ENCODE results near the gene ST3GAL3. TPM values are rescaled to one million over a fixed set of nuclear protein-coding genes. Genes with fewer than 3 reads are reported as not detected.

ST3GAL3 gene
- total and polyA plus RNA-seq, 2 of the 13 experiments (the other 11 are each of a cell fraction or from before 2014, with no cell fraction given) = 5.1 to 8.1 TPM

DNA sequence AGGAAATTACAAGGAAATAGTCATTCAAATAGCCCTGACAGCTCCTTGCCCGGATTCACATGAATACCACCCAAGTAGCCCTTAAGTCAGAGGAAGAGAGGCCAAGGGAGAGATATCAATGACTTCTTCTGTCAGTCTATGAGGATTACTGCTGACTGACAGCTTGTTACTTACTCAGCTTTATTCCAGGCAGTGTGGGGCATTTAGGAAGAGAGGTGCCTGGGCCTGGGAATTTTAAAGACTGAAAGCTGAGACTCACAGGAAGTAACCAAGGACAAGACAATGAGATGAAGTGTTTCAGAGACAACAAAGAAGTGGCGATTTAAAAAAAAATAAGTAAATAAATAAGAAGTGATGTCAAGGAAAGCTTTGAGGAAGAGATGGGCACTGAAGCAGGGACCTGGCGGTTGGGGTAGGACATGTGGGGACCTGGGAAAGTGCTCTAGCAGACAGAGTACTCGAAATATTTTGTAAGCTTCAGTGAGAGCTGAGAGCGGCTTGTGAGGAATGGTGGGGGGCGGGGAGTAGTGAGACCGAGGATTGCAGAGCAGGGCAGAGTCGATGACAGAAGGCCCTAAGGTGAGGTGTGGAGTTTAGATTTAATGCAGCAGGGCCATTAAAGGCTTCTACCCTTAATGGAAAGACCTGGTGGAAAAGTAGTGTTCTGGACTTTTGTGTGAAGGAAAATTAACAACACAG lies 58.9 kb downstream of the ST3GAL3 start:
- WGBS (ENCODE audit: low lambda C conversion rate) = 88% methylated on average over 8 of the region's 8 CpGs
- no peaks in the 10 kb centered on the region for H3K36me3 ChIP-seq (replicated peaks in 1 of 2; ENCODE audit: control insufficient read depth in 1 of 2, insufficient read depth in 2 of 2, low read length in 2 of 2)
- H3K4me2 ChIP-seq (ENCODE audit: low read depth, low read length) = no peak overlapping the region
- no peaks in the 10 kb centered on the region for H3K79me2 ChIP-seq (ENCODE audit: insufficient read depth, low read length)
- H2AFZ ChIP-seq (ENCODE audit: low read length) = no peak overlapping the region
- ChIA-PET CTCF (ENCODE audit: low intra/inter-chr PET ratio, low total read pairs) (interaction anchor here (5.0 kb wide), 1 partner anchor 169 kb away, joined by 44 read pairs; the partner anchor contains the start of gene ARTN), POLR2A (no interaction called here)
- H3K9ac ChIP-seq (ENCODE audit: insufficient read depth, low read depth, low read length) = no peak overlapping the region
- intact Hi-C loops (cut with micrococcal nuclease; ENCODE audit: unreplicated experiment) = no loop called here
- DNase-seq (ENCODE audit: low spot score) = no peak
- no TSS peak for BruUV-seq (replicated peaks)
- H3K4me3 ChIP-seq (replicated peaks in 1 of 3; ENCODE audit: insufficient read depth in 1 of 3, low read depth in 2 of 3, low read length in 3 of 3) = no peak overlapping the region
- in situ Hi-C loops (cut with HindIII; ENCODE audit: extremely low pct_ligation_motif_present, low pct_unique_long_range_greater_than_20kb) = no loop called here
- H3K4me1 ChIP-seq (ENCODE audit: insufficient read depth, low read length) = no peaks in the 10 kb centered on the region
- ATAC-seq = no peak
- no peaks in the 10 kb centered on the region for H3K27me3 ChIP-seq (ENCODE audit: control insufficient read depth in 1 of 2, insufficient read depth in 2 of 2, low read length in 2 of 2)
- no peak for TF ChIP-seq FOXK1 (CRISPR knock-in tag; IDR thresholded peaks at IDR 0.05; ENCODE audit: borderline replicate concordance, low read depth)
- no peak for TF ChIP-seq MYC (CRISPR knock-in tag; IDR thresholded peaks at IDR 0.05; ENCODE audit: borderline replicate concordance)
- no peak for TF ChIP-seq AKAP8 (CRISPR knock-in tag; IDR thresholded peaks at IDR 0.05)
- no peak for TF ChIP-seq DR1 (CRISPR knock-in tag; IDR thresholded peaks at IDR 0.05)
- TF ChIP-seq MXI1 (IDR thresholded peaks at IDR 0.05; ENCODE audit: borderline replicate concordance, low read depth, low read length) = no peak
- TF ChIP-seq, protein P1, sequence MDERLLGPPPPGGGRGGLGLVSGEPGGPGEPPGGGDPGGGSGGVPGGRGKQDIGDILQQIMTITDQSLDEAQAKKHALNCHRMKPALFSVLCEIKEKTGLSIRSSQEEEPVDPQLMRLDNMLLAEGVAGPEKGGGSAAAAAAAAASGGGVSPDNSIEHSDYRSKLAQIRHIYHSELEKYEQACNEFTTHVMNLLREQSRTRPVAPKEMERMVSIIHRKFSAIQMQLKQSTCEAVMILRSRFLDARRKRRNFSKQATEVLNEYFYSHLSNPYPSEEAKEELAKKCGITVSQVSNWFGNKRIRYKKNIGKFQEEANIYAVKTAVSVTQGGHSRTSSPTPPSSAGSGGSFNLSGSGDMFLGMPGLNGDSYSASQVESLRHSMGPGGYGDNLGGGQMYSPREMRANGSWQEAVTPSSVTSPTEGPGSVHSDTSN (CRISPR knock-in tag; IDR thresholded peaks at IDR 0.05) = no peak
- no peak for TF ChIP-seq ZFYVE20 (CRISPR knock-in tag; IDR thresholded peaks at IDR 0.05; ENCODE audit: borderline replicate concordance, low read depth)
- TF ChIP-seq KDM2A (CRISPR knock-in tag; IDR thresholded peaks at IDR 0.05; ENCODE audit: borderline replicate concordance, low read depth) = no peak
- TF ChIP-seq, protein P2, sequence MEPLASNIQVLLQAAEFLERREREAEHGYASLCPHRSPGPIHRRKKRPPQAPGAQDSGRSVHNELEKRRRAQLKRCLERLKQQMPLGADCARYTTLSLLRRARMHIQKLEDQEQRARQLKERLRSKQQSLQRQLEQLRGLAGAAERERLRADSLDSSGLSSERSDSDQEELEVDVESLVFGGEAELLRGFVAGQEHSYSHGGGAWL (CRISPR knock-in tag; IDR thresholded peaks at IDR 0.05) = no peak
- TF ChIP-seq ZMYM4 (CRISPR knock-in tag; IDR thresholded peaks at IDR 0.05) = no peak
- no peak for TF ChIP-seq ZNF777 (CRISPR knock-in tag; IDR thresholded peaks at IDR 0.05)
- no peak for TF ChIP-seq HNF4A (CRISPR knock-in tag; IDR thresholded peaks at IDR 0.05)
- no peak for TF ChIP-seq ZNF296 (CRISPR knock-in tag; conservative IDR thresholded peaks at IDR 0.05)
- no peak for TF ChIP-seq MTF2 (CRISPR knock-in tag; IDR thresholded peaks at IDR 0.05; ENCODE audit: borderline replicate concordance)
- no peak for TF ChIP-seq SUZ12 (IDR thresholded peaks at IDR 0.05; ENCODE audit: low read depth, low read length)
- no peak for FAIRE-seq
- H3K9me3 ChIP-seq (ENCODE audit: low read length) = no peaks in the 10 kb centered on the region
- H4K20me1 ChIP-seq (ENCODE audit: insufficient read depth, low read length) = no peaks in the 10 kb centered on the region
- H3K27ac ChIP-seq (ENCODE audit: extremely low read length, insufficient read depth, low read length) = no peak overlapping the region

Measured in HepG2 (cell line).